GM21381 (cell line): ENCODE results near the gene DYRK3.
A peak's percentile ranks its signal among the peaks of the same experiment; 100 is the strongest.

Experiments
- ATAC-seq: cut with Tn5 transposase; IDR thresholded peaks from one replicate; pipeline ENCODE4 v1.9.1; 2021; ENCODE audit warnings: mild to moderate bottlenecking, moderate library complexity; ENCODE audit not compliant: unreplicated experiment

The DYRK3 gene

DNA sequence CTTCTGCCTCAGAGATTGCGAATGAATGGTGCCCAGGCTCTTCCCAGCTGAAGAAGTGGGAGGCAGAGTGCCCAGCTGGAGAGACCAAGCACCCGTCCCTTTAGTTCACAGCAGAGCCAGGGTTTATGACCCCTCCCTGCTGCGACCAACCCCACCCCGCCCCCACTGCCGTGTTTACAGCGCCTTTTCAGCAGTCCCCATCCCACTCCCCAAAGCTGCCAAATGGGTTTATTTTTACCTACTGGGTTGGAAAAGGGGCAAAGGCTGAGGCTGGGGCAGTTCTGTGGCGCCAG lies 23.6 kb downstream of the DYRK3 start:
- ATAC-seq: no peak

DNA sequence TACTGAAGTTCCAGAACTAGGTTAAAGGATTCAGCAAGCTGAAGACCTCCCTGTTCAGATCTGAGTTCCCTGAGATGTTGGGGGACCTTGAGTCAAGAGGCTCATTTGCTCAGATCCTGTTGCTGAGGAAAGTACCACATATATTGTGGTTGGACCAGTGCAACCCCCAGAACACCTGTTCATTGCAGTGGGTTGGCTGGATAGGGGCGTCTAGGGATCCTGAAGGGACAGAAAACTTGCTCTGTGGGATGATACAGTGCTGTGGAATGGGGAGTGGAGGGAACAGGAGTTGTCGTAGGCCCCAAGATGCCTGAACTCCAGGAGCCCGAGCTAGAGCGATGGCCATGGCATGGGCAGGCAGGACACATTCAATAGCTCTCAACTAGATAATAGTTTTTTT lies 24.8 kb downstream of the DYRK3 start:
- ATAC-seq: no peak

DNA sequence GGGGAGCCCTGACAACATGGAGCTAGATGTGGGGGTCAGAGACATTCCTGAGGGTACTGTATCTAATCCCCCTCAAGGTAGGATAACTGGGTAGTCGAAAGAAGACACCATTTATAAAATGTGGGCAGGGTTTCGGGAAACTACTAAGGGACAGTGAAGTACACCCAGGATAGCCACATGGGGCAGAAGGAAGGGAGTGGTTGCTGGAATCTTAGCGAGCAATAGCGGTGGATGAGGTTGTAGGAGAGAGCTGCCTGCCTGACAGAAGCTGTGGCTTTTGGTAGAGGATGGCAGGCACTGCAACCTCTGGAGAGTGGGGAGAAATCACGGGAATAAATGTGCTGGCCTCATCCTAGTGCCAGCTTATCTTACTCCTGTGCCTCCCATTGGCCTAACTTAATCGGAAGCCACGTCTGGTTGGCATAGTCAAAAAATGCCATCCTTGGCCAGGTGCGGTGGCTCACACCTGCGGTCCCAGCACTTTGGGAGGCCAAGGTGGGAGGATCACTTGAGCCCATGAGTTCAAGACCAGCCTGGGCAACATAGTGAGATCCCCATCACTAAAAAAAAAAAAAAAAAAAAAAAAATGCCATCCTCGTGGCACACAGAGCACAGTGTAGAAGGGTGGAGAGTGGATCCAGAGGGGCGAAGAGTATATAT lies 26.0 kb downstream of the DYRK3 start:
- no peak for ATAC-seq

DNA sequence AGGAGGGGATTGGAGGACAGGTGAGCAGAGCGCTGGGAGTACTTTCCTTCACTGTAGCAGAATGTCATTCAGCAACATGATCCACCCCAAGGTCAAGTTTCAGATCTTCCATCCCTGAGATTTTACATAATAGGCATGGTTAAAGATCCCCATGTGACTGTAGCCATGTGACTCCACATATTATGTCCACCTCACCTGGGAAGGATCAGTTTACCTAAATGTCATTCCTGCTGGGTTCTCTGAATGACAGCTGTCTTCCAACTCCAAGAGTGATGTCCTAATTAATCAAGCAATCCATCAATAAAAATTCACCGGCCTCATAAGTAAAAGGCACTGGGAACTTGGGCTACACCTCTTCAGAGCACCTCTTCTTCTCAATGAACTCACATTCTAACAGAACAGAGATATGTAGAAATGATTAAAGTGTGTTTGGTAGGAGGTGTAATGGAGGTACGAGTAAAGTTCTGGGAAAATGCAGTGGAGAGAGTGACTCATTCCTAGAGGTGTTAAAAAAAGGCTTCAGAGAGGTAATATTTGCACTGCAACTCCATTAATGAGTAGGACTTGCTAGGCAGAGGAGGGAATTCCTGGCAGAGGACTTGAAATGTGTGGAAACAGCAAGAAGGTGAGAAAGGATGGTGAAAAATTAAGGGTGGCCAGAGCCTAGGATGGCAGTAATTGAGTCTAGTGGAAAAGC lies 27.2 kb downstream of the DYRK3 start:
- ATAC-seq: no peak

DNA sequence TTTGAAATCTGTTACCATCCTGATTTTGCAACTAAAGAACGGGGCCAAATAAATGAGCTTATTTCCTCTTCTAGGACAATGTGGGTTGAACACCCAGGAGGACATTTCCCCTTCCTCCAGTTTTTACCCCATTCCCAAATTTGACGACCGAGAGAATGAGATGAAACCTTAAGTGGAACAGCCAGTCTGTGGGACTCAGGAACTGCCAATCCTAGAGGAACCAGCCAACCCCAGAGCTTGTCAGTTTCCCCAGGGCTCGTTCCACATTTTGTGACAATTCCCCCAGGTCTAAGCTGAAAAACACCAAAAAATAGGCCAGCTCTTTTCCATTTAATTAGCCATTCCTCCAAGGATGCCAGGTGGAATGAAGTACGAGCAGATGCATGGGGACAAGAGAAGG lies 28.0 kb downstream of the DYRK3 start:
- ATAC-seq: no peak

DNA sequence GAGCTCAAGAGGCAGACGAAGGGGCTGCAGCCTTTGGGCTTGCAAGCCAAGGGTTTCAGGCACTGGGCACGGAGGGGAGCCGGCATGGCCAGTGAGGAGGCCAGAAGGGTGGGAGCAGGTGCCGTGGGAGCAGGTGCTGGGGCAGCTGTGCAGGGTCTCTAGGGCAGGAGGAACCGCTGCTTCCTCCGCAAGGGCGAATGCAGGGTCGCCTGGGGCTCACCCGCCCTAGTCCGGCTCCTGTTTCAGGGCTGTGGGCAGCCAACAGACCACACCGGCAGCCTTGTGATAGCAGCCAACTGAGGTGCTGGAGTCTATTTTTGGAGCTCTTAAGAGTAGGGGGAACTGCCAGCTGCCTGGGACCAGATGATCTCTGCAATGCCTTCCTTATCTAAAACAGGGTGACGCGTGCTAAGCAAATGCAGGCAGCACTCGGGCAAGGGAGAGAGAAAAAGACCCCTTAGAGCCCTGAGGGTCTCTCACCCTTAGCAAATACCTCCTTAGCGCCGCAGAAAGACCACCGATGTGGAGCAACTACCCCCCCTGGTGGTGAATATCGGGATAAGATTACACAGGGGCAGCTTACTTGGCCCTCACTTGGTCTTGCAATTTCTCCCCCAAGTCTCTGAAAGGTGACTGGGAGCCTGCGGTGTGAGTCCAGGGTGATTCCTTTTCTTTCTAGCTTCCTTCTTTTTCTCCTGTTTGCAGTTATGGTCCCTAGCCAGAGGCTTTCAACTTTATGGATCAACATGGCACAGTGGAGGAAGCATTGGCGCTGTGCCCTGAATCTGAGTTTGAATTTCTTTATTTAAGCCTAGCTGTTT lies 28.7 kb downstream of the DYRK3 start:
- ATAC-seq: peak; percentile 64

DNA sequence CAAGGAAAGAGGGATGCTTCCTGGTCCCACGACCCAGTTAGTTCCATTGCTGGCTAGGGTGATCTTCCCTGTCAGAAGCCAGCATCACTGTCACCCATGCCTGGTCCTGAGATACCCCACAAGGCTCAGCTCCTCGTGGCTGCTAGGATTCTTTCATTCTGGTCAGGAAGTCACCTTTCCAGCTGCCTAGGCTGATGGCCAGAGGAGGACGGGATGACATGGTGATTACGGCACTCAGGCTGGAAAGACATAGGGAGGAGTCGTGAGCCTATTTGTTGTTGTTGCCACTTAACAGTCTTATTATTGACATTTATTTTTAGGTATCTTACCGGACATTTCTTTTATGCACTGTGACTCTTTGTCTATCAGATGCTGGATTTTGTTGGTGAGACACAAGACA lies 29.4 kb downstream of the DYRK3 start:
- ATAC-seq: no peak

DNA sequence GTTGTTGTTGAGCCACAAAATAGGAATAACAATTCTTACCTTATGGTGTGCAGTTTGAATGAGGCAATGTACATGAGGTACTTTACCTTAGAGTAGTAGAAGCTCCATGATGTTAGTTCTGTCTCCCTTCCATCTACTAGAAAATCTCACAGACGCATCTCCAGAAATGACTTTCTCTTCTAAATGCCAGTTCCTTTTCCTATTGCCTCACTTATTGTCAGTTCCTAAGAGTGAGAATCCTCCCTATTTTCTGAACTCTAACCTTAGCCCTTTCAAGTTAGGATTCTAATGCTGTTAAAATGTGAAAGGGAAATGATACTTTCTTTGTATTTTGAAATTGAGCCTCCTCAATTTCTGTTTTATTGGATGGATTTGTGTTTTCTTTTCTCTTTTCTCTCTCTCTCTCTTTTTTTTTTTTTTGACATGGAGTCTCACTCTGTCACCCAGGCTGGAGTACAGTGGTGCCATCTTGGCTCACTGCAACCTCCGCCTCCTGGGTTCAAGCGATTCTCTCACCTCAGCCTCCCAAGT lies 30.8 kb downstream of the DYRK3 start:
- ATAC-seq: no peak

DNA sequence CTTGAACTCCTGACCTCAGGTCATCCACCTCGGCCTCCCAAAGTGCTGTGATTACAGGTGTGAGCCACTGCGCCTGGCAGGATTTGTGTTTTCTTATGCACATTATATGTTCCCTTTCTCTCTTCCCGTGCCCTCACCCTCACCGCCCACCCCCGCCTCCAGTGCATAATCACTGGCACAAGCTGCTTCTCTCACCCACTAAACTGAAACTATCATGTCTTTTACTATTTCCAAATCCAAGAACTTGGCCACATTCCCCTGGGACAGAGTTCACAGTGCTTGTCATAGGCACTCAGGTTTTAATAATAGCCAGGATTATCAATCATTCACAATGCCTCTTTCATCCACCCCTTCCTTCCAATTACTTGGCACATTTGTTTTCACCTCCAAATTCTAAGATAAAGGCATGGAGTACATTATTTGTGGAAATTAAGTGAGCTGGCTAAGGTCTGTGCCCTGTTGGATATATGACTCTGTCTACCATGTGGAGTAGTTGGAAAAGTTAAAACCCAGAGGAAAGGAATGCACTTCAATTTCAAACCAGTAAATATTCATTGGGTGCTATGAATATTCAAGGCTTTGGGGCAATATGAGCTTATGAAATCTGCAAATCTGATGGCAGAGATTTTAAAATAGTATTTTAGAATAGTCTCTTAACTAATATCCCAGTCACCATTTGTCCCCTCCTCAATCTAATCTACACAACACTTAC lies 31.8 kb downstream of the DYRK3 start:
- ATAC-seq: no peak

DNA sequence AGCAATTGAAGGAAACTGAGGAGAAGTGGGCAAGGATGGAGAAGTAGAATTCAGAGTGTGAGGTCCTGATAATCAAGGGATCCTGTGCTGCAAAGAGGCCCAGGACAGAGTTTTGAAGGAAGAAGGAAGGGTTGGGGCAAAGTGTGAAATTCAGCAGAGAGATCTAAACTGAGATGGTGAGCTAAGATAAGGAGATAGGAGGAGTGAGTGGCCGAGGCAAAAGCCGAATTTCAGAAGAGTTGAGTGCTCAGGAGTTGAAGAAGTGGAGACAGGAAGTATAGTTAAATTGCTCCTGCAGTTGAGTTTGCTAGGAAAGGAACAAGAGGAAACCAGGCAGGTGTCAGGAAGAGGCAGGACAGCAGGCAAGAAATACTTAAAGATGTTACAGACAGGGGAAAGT lies 33.0 kb downstream of the DYRK3 start:
- ATAC-seq: no peak

DNA sequence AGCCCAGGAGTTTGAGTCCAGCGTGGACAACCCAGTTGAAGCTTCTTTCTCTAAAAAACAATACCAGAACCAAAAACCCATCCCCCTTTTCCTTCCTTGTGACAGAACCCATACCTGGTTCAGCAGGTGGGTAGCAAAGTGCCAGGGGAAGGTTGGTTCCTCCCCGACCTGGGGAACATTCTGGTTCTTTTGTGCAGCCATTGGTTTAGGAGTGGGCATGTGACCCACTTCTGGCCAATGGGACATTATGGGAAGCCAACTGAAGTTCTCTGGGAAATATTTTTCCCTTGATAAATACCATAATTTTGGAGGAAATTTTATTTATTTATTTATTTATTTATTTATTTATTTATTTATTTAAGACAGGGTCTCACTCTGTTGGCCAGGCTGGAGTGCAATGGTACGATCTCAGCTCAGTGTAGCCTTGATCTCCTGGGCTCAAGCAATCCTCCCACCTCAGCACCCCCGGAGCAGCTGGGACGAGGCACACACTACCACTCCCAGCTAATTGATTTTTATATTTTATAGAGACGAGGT lies 33.6 kb downstream of the DYRK3 start:
- no peak for ATAC-seq

DNA sequence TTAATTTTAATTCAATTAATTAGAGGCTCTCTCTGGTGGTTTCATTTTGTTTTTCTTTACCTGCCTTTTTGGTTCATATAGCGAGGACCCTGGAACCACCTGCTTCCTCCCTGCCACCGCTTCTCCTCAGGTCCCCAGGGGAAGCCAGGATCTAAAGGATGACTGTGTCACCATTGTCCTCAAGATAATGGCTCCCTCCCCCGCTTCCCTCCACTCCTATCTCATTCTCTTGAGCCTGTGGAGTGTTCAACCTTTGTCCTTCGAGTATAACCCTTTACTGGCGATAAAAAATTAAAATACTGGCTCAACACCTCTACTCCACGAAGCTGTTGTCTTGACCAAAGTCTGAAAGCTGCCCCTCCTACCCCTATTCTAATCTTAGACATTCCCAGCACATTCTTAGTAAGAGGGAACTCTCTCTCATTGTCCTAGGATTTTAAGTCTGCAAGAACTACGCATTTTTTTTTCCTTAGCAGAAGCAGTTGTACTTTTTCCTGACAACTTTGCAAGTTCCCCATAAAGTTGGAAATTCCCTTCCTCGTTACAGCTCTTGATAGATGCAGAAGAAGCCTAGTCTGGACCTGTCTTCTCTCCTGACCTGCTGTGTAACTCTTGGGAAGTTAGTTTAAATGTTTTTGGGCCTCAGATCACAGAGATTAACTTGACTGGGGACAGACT lies 36.8 kb downstream of the DYRK3 start:
- ATAC-seq: no peak

DNA sequence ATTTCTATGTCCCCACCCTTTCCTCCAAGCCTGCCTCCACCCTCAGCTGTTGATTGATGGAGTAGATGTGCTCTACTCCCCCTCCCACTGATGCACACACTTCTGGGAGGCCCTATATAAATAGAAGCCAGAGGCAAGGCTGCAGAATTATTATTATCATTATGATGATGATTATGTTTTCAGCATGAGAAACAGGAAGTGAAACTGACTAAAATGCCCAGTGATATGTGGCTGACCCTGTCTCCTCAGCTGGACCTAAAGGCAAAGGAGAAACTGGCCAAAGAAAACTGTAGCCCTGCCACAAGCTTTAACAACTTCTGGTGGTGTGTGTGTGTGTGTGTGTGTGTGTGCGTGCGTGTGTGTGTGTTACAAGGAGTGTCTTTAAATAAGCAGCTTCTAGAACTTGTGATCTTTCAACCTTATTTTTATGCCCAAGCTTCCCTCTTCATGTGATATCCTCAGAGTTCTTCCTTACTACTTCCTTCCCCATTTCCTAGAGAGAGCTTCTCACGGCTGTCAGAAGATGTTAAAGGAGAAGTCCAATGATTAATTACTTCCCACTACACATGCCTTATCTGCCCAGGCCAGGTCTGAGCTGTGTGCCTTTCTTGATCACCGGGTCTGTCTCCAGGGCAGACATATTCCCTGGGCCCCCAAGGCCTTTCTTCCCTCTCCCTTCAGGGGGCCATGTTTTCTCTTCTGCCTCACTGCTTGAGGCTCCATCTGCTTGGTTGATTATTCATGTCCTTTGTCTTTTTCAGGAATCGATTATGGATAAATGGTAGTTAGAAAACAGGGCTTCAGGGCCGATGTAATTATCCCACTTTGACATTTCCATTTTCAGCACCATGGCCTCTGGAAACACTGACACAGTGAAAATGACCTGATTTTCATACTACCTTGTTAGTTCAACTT lies 37.8 kb downstream of the DYRK3 start:
- ATAC-seq: no peak

DNA sequence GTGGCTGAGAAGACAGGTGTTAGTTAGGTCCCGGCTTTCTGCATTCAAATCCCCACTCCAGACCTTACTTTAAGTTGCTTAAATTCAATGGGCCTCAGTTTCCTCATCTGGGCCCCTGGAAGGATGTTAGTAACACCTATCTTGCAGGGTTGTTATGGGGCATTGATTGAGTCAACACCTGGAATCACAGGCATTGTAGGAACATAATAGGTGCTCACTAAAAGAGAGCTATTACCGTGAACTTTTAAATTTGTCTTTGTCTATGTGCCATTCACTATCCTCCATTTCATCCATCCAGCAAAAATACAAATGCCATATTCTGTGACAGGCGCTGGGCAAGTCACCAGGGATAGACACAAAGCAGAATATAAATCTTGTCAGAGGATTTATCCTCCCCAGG lies 38.9 kb downstream of the DYRK3 start:
- ATAC-seq: no peak

DNA sequence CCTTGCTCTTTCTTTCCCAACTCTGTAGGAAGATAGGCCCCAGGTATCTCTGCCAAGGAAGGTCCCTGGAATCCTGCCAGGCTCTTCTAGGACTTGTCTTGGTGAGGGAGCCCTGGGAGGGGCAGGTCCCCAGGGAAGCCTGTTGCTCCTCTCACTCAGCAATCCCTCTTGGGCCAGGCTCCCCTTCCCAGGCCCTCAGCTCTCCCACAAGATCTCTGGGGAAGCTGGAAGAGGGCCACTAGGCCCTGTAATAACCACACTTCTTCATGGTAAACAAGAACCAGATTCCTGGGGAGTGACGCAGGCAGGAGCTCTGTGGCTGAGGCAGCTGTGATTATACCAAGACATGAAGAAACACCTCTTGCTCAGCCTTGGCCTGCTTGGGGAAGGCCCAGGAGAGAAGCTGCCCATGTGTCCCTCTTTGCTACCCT lies 39.4 kb downstream of the DYRK3 start:
- no peak for ATAC-seq

DNA sequence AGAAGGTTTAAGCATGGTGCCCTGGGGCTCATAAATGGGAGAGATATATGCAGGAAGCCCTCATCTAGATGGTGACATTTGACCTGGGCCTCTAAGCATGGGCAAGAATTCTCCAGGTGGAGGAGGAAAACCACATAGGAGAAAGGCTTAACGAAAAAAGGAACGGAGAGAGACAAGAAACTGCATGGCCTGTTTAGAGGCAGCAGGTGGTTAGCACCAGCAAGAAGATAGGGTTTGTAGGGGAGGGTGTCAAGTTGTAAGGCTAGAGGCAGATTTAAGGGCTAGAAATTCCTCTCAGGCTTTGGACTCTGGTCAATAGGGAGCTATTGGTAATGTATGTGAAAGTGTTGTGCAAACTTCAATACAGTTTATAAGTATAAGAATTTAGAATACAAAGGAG lies 41.2 kb downstream of the DYRK3 start:
- no peak for ATAC-seq

DNA sequence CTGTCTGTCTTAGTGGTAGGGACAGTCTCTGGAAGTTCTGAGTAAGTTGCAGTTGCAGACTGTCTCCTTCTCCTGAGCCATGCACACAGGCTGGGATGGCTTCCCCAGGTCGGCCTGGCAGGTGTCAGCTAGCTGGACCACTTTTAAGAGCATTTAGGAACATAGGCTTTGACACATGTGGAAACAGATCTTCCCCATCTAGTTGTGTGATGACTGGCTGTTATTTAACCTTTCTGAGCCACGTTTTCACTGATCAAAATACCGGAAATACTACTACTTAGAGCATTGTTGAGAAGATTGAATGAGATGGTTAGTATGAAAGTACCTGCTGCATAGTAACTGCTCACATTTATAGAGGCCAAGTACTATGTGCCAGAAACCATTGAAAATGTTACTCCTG lies 43.2 kb downstream of the DYRK3 start:
- ATAC-seq: no peak

DNA sequence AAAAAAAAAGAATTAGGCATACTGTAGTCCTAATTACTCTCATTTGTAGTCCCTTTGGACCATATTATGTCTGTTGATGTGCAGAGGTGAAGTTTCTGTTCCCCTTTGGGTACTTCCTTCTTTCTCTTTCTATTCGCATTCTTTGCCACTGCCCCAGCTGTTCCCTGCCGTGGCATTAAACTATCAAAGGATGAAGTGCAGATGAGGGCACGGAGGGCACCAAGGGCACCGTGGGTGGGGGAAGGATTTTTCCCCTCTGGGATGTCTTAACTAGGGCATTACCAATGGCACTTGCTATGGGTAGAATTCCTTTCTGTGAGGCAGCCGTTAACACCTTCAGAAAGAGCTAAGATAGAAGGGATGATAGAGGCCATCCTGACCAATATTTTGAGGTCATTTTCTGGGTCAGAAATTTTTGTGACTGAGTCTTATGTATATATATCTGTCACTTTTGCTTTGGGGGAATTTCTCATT lies 44.4 kb downstream of the DYRK3 start:
- peak; percentile 80 for ATAC-seq

DNA sequence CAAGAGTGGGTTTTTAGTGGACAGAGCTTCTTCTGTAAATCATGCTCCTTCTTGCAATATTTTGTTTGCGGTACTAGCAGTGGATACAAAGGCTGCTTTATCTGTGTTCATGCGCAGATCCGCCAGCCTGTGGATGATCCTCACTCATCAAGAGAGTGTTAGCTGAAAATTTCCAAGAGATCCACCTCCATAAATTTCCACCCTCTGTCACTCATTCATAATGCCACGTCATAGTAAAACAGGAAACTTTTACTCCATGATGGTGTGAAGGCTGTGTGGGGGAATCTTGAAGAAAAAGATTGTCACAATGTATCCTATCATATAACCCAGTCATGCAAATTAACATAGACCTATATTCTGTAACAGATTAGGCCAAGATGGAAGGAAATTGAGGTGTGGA lies 44.9 kb downstream of the DYRK3 start:
- no peak for ATAC-seq
